Spleen (tissue), 11 donors: ENCODE measurements around the gene SMIM11. TPM values are rescaled to one million over a fixed set of nuclear protein-coding genes. Genes with fewer than 3 reads are reported as not detected.
"Not testable (repeated sequence)": the region's sequence is repeated elsewhere in the genome, so short reads cannot be mapped to it uniquely, and the experiment has no call there.

Experiments
- DNase-seq: peaks from one replicate; pipeline ENCODE4 v3.0.0-alpha.2; 2020
- H3K27ac ChIP-seq, 8 donors: fragments of 200-600 bp; sonication (generic) in 7 of 8; 1 replicate in 4 of 8; 2 replicates in 4 of 8; pipeline versions ENCODE4 v1.5.0 to v1.8.0; 2016 to 2021; ENCODE audit warnings: inconsistent platforms in 4 of 8, mild to moderate bottlenecking in 4 of 8, moderate library complexity in 1 of 8
- H3K27me3 ChIP-seq, 7 donors: fragments of 200-600 bp; sonication (generic) in 6 of 7; replicated peaks in 1 of 7; 1 replicate in 4 of 7; 2 replicates in 3 of 7; pipeline versions ENCODE4 v1.5.0 to v1.8.0; 2016 to 2021; ENCODE audit warnings: inconsistent platforms in 3 of 7, mild to moderate bottlenecking in 1 of 7
- H3K36me3 ChIP-seq, 6 donors: fragments of 200-600 bp; sonication (generic) in 5 of 6; 1 replicate in 4 of 6; 2 replicates in 2 of 6; pipeline versions ENCODE4 v1.5.0 to v1.8.0; 2016 to 2021; ENCODE audit warnings: inconsistent platforms in 2 of 6
- H3K4me1 ChIP-seq, 6 donors: fragments of 200-600 bp; sonication (generic) in 5 of 6; 1 replicate in 3 of 6; 2 replicates in 3 of 6; pipeline versions ENCODE4 v1.5.0 to v1.8.0; 2016 to 2021; ENCODE audit warnings: inconsistent platforms in 3 of 6
- H3K4me3 ChIP-seq, 8 donors: fragments of 200-600 bp; sonication (generic) in 7 of 8; 1 replicate in 4 of 8; 2 replicates in 4 of 8; pipeline versions ENCODE4 v1.5.0 to v1.8.0; 2016 to 2021; ENCODE audit warnings: inconsistent platforms in 4 of 8, mild to moderate bottlenecking in 4 of 8, moderate library complexity in 2 of 8
- H3K9me3 ChIP-seq, 8 donors: fragments of 200-600 bp; sonication (generic) in 7 of 8; 1 replicate in 4 of 8; 2 replicates in 4 of 8; pipeline versions ENCODE4 v1.5.0 to v1.8.0; 2016 to 2021; ENCODE audit warnings: inconsistent platforms in 4 of 8
- POLR2A ChIP-seq, 3 donors: fragments of 450-650 bp; IDR thresholded peaks; one replicate each; pipeline ENCODE4 v1.5.1; 2017; ENCODE audit warnings: antibody characterized with exemption in 3 of 3, mild to moderate bottlenecking in 1 of 3
- POLR2AphosphoS5 ChIP-seq, 3 donors: sonication (generic); formaldehyde crosslinking; IDR thresholded peaks; one replicate each; pipeline ENCODE4 v1.5.1; 2017; ENCODE audit warnings: antibody characterized with exemption in 3 of 3
- WGBS, 5 donors: extraction: QIAGEN DNeasy Blood & Tissue Kit in 3 of 5; methylation state at CpG; one replicate each; pipeline versions ENCODE4 v1.1.5 to v1.1.7; 2013 to 2018; 5-methylcytosine and 5-hydroxymethylcytosine counted together
- intact Hi-C: fragments of 100-400 bp; cut with DNase I; formaldehyde crosslinking; loops from one replicate; pipeline ENCODE4 v1.15.0; 2023; ENCODE audit warnings: low total_unique reads
- polyA plus RNA-seq, 3 donors: library from polyadenylated mRNA; stranded (reverse); fragments of 200-250 nt; gene quantifications; one replicate each; pipeline ENCODE4 v1.2.1, GENCODE V29; 2013
- total RNA-seq, 7 donors: library from RNA; depleted of rRNA in 3 of 7; stranded (reverse); fragments of >200 nt in 3 of 7; fragmentation: NEBNext Ultra II Directional in 4 of 7; extraction: Animal tissue kit (Norgen Biotek cat#: 25700) in 4 of 7; gene quantifications; one replicate each; pipeline versions ENCODE4 v1.1.0 to v1.2.1, GENCODE V29; 2016 to 2021
- TF ChIP-seq, protein P1 (sequence below), 11 experiments: fragments of 200-600 bp in 7 of 11; fragments of 450-650 bp in 4 of 11; sonication (generic) in 4 of 11; IDR thresholded peaks in 8 of 11; conservative IDR thresholded peaks in 3 of 11; 1 replicate in 7 of 11; 2 replicates in 4 of 11; pipeline versions ENCODE4 v1.4.0 to v1.8.0; 2016 to 2021; ENCODE audit warnings: antibody characterized with exemption in 11 of 11, inconsistent platforms in 4 of 11, mild to moderate bottlenecking in 1 of 11
- donor health status: healthy with polysubstance abuse.
- donor health status: DM: no; HTN: no; CAD: no; lungs with moderate emphysema.
- donor health status: DM: no; HTN: no; CAD: no.
- donor health status: Bipolar disorder and iron deficiency.
- donor health status: healthy.
- donor health status: DM: no; HTN: no; CAD: no.
- donor health status: DM: yes; HTN: yes; CAD: no.

The SMIM11 gene
- total and polyA plus RNA-seq, 10 donors = 3.7 to 18.9 (median 8.0) TPM

DNA sequence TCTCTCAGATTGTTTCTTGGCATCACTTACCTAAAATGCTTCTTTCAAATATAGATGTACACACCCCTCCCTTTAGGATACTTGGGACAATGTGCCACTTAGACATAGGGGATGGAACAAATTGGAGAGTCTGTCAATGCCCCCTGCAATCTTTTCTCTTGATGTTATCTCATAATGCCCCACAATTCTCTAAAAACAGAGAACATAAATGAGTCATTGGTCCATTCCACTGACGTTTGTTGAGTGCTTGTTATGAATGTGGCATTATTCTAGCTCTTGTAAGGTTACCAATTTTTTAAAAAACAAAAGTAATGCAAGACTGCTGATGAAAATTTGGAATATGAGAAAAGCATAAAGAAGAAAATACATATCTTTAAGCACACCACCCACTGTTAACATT, 5.6 kb upstream of the SMIM11 start:
- peaks cover 0 to 8% (median 0%) of the 10 kb centered on the region in 6 donors for H3K4me1 ChIP-seq
- WGBS, 5 donors = 36 to 64% (median 58%) methylated on average over 1 of the region's 1 CpG
- no peak overlapping the region for H3K27ac ChIP-seq
- no peak for DNase-seq
- no peak overlapping the region for H3K4me3 ChIP-seq
- TF ChIP-seq, protein P1, sequence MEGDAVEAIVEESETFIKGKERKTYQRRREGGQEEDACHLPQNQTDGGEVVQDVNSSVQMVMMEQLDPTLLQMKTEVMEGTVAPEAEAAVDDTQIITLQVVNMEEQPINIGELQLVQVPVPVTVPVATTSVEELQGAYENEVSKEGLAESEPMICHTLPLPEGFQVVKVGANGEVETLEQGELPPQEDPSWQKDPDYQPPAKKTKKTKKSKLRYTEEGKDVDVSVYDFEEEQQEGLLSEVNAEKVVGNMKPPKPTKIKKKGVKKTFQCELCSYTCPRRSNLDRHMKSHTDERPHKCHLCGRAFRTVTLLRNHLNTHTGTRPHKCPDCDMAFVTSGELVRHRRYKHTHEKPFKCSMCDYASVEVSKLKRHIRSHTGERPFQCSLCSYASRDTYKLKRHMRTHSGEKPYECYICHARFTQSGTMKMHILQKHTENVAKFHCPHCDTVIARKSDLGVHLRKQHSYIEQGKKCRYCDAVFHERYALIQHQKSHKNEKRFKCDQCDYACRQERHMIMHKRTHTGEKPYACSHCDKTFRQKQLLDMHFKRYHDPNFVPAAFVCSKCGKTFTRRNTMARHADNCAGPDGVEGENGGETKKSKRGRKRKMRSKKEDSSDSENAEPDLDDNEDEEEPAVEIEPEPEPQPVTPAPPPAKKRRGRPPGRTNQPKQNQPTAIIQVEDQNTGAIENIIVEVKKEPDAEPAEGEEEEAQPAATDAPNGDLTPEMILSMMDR (IDR thresholded peaks at IDR 0.05 in 8 of 11, conservative IDR thresholded peaks at IDR 0.05 in 3 of 11) = no peak
- TF ChIP-seq POLR2A (IDR thresholded peaks at IDR 0.05) = no peak
- TF ChIP-seq POLR2AphosphoS5 (IDR thresholded peaks at IDR 0.05) = no peak
- H3K27me3 ChIP-seq = peaks cover 0 to 6% (median 0%) of the 10 kb centered on the region in 7 donors
- H3K36me3 ChIP-seq = no peaks in the 10 kb centered on the region
- no peaks in the 10 kb centered on the region for H3K9me3 ChIP-seq
- intact Hi-C loops = no loop called here

DNA sequence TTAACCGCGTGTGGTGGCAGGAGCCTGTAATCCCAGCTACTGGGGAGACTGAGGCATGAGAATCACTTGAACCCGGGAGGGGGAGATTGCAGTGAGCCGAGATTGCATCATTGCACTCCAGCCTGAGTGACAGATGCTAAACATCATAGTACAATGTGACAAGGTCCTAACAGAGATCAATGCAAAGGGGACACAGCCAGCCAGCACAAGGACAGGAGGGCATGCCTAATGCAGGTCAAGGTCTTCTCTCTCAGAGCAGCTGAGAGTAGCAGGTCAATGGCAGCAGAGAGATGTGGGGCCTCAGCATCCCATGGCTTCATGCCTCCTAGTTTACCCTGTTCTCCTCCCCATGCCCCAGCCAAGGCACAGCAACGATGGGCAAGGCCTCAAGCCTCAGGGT, 3.0 kb upstream of the SMIM11 start:
- no peak for DNase-seq
- Histone ChIP-seq H3K4me3 (no peak overlapping the region), H3K36me3 (no peaks in the 10 kb centered on the region), H3K27ac (no peak overlapping the region), H3K27me3 (peaks cover 0 to 6% (median 0%) of the 10 kb centered on the region in 7 donors), H3K9me3 (no peaks in the 10 kb centered on the region), H3K4me1 (peaks cover 0 to 8% (median 0%) of the 10 kb centered on the region in 6 donors)
- intact Hi-C loops = no loop called here
- TF ChIP-seq POLR2A (IDR thresholded peaks at IDR 0.05) = no peak
- no peak for TF ChIP-seq POLR2AphosphoS5 (IDR thresholded peaks at IDR 0.05)
- TF ChIP-seq, protein P1 (IDR thresholded peaks at IDR 0.05 in 8 of 11, conservative IDR thresholded peaks at IDR 0.05 in 3 of 11) = no peak
- WGBS, 5 donors = 84 to 97% (median 91%) methylated on average over 5 of the region's 5 CpGs

DNA sequence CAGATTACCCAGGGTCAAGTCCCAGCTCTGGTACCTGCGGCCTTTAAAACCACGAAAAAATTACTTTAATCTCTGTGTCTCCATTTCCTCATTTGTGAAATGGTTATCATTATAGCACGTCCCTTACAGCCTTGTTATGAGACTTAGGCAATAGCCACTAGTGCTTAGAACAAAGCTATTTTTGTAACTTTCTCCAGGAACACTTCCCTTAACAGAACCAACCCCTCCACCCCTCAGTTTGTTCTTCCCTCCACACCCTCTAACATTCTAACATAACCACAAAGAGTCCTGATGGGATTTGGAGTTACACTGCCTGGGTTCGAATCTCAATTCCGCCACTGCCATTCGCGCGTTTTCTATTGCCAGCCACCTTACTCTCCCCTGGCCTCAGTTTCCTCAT, 845 bp upstream of the SMIM11 start:
- DNase-seq, H3K9me3 ChIP-seq, H3K36me3 ChIP-seq, H3K27me3 ChIP-seq, H3K4me3 ChIP-seq, H3K27ac ChIP-seq, intact Hi-C loops, H3K4me1 ChIP-seq: not testable (repeated sequence)
- WGBS, 5 donors = no CpG with 5 or more reads among the region's 8 CpGs

DNA sequence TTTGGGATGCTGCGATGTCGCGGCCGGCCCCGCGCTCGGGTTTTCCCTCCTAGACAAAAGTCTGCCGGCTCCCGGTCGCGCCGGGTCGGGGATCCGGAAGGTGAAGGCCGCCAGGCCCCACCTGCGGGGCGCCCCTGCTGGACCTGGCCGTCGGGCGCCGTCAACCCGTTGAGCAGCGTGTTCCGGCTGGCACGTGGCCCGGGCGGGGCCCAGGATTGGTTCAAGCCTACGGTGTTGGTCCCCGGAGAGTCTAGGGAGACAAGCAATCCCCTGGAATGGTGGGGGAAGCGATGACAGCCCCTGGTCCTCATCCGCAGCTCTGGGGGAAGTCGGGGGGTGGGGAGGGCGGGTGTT, 289 bp downstream of the SMIM11 start:
- no CpG with 5 or more reads among the region's 33 CpGs for WGBS, 5 donors
- H3K9me3 ChIP-seq, H3K36me3 ChIP-seq, H3K27ac ChIP-seq, DNase-seq, intact Hi-C loops, H3K27me3 ChIP-seq, H3K4me3 ChIP-seq, H3K4me1 ChIP-seq: not testable (repeated sequence)

DNA sequence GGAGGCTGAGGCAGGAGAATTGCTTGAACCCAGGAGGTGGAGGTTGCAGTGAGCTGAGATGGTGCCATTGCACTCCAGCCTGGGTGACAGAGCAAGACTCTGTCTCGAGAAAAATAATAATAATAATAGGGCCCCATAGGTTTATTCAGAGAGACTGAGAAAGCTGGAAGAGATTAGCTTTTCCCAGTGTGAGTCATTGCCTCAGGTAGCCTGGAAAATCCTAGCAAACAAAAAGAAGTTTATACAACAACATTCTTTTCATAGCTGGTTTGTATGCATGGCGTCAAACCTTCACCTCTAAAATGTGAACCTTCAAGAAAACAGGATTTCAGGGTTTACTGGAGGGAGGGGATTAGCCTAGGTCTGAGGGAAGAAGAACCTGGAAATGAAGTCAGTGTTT, 7.8 kb downstream of the SMIM11 start:
- H3K9me3 ChIP-seq, intact Hi-C loops, H3K4me3 ChIP-seq, H3K36me3 ChIP-seq, H3K27me3 ChIP-seq, H3K4me1 ChIP-seq, DNase-seq, H3K27ac ChIP-seq: not testable (repeated sequence)
- no CpG with 5 or more reads among the region's 2 CpGs for WGBS, 5 donors

DNA sequence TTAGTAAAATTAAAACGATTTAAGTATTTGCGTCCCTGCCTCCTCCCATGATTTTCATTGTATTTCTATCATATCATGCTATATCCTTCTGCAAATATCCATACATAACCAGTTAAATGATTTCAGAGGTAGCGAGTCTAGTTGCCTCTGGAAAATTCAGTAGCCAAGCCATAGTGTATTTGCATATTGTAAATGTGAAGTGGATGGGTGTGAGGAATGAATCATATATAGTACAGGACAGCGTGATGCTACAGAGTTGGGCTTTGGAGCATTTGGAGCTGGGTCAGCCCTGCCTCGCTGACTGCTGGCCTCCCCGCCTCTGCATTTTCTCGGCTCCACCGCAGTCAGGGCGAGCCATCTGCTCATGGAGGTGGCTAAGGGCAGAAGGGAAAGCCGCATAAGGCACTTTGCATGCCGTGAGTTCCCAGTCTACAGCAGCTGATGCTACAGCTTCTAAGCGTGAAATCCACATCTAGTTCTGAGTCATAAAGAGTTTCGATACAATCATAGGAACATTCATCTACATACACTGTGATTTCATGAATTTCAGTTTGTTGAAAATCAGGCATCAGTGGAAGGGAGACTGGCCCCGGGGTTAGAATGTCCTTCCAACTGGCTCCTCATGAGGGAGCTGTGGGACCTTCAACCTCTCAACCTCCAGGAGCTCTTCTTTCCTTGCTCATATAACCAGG, 8.6 kb downstream of the SMIM11 start:
- no CpG with 5 or more reads among the region's 14 CpGs for WGBS, 5 donors
- H3K27ac ChIP-seq, H3K27me3 ChIP-seq, H3K36me3 ChIP-seq, H3K9me3 ChIP-seq, H3K4me3 ChIP-seq, DNase-seq, intact Hi-C loops, H3K4me1 ChIP-seq: not testable (repeated sequence)

DNA sequence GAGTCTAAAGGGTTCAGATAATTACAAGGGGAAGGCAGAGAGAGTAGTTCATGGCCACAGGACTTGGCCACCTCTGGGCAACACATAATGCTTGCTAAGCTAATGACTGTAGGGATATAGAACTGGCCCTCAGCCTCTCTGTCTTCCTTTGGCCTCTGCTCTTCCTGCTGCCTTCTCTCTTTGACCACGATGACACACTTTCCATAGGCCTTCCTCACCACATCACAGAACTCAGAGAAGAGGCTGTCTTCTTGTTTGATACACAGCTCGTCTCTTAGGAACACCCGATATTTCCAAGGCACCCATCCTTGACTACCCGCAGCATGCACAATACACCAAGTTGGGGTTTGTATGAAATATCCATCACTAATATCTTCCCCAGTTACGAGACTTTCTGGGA, 25.2 kb downstream of the SMIM11 start:
- no CpG with 5 or more reads among the region's 5 CpGs for WGBS, 5 donors
- H3K27ac ChIP-seq, H3K27me3 ChIP-seq, intact Hi-C loops, H3K9me3 ChIP-seq, H3K36me3 ChIP-seq, DNase-seq, H3K4me3 ChIP-seq, H3K4me1 ChIP-seq: not testable (repeated sequence)

DNA sequence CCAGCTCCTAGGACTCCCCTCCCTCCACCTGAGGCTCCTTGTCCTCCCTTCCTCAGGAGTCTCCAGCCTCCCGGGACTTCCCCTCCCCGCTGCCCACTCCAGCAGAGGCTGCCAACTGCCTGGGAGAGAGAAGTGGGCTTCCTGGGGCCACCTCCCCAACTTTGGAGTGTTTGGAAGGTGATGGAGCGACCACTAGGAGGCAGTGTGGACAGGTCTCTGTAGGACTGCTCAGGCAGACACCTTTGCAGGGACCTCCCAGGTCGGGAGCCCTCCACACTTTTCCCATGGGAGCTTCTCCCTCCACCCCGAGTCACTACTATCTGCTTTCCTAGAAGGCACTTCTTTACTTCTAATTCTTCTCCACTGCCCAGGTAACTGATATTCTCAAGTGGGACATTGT, 29.4 kb downstream of the SMIM11 start:
- H3K4me3 ChIP-seq, DNase-seq, H3K27ac ChIP-seq, H3K4me1 ChIP-seq, H3K9me3 ChIP-seq, H3K27me3 ChIP-seq, H3K36me3 ChIP-seq, intact Hi-C loops: not testable (repeated sequence)
- WGBS, 5 donors = no CpG with 5 or more reads among the region's 5 CpGs

DNA sequence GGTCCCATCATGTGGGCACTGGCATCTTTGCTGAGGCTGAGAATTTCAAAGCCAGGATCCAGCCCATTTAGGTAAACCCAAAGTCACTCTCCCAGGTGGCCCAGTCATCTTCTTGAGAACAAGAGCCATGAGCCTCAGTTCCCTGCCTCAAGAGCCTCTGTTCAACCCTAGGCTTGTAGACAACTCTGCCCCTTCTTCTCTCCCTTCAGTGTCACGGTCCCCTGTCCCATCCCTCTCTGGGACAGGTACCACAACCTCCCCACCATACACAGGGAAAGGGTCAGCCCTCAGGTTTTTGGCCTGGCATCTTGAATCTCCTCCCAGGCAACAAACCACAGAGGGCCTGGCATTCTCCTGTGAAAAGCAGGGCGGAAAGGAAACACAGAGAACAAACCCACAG, 30.4 kb downstream of the SMIM11 start:
- H3K27me3 ChIP-seq, H3K36me3 ChIP-seq, DNase-seq, H3K27ac ChIP-seq, H3K4me1 ChIP-seq, H3K4me3 ChIP-seq, H3K9me3 ChIP-seq, intact Hi-C loops: not testable (repeated sequence)
- WGBS, 5 donors = no CpG with 5 or more reads among the region's 2 CpGs
